Activated CD4-positive, alpha-beta T cell treated with anti-CD3 and anti-CD28 coated beads for 36 hours (primary cell): ENCODE data around the gene SOX10. TPM values are rescaled to one million over a fixed set of nuclear protein-coding genes. Genes with fewer than 3 reads are reported as not detected.
"Not testable (repeated sequence)": the region's sequence is repeated elsewhere in the genome, so short reads cannot be mapped to it uniquely, and the experiment has no call there.

Source experiments
- ATAC-seq: fragments of 200-7000 bp; cut with Tn5 transposase; one replicate; pipeline ENCODE4 v1.10.0; 2021; ENCODE audit warnings: mild to moderate bottlenecking, moderate library complexity
- CTCF ChIA-PET: fragments of 350-600 bp; sonication (Branson Sonifier 250); formaldehyde crosslinking; loops from one replicate; lab custom pipeline; 2021; ENCODE audit warnings: antibody characterized with exemption; lab: Charles Lee
- POLR2A ChIA-PET: fragments of 350-600 bp; sonication (Branson Sonifier 250); formaldehyde crosslinking; loops from one replicate; lab custom pipeline; 2021; ENCODE audit warnings: antibody characterized with exemption, inconsistent platforms; lab: Charles Lee
- DNase-seq: peaks from one replicate; pipeline ENCODE4 v3.0.0-alpha.2; 2020
- H3K27ac Mint-ChIP-seq: one replicate; pipeline ENCODE4 v1.8.0; 2021; ENCODE audit warnings: mixed read lengths
- H3K27me3 Mint-ChIP-seq: one replicate; pipeline ENCODE4 v1.8.0; 2021; ENCODE audit warnings: mixed read lengths
- H3K36me3 Mint-ChIP-seq: one replicate; pipeline ENCODE4 v1.8.0; 2021; ENCODE audit warnings: low read depth, mixed read lengths
- H3K4me1 Mint-ChIP-seq: one replicate; pipeline ENCODE4 v1.8.0; 2021; ENCODE audit warnings: mixed read lengths
- H3K4me3 Mint-ChIP-seq: one replicate; pipeline ENCODE4 v1.8.0; 2021; ENCODE audit warnings: mild to moderate bottlenecking, moderate library complexity, mixed read lengths
- H3K9me3 Mint-ChIP-seq: one replicate; pipeline ENCODE4 v1.8.0; 2021; ENCODE audit warnings: low read depth, mixed read lengths
- intact Hi-C, 2 experiments: fragments of 100-400 bp; cut with DNase I in 1 of 2; cut with micrococcal nuclease in 1 of 2; formaldehyde crosslinking; loops; one replicate each; pipeline versions ENCODE4 v1.14.2 to v1.15.1; 2022 to 2024; cut with DNase I, micrococcal nuclease
- total RNA-seq, 2 experiments: library from RNA; stranded (reverse); gene quantifications; one replicate each; pipeline ENCODE4 v1.2.3, GENCODE V29; 2021

Gene SOX10
- total RNA-seq, 2 experiments from 2014 or later = not detected

GRCh38 chr22:37982938-37983859 lies 1.2 kb downstream of the SOX10 start:
- H3K27ac Mint-ChIP-seq = no peak overlapping the region
- CTCF ChIA-PET = interaction anchor here (1.0 kb wide), 1 partner anchor 18 kb away, joined by 3 read pairs; no protein-coding TSS in a partner anchor
- DNase-seq (no peak), ATAC-seq (no peak)
- H3K4me3 Mint-ChIP-seq = no peak overlapping the region
- POLR2A ChIA-PET = no interaction called here
- H3K36me3 Mint-ChIP-seq = no peaks in the 10 kb centered on the region
- H3K9me3 Mint-ChIP-seq = no peaks in the 10 kb centered on the region
- no peaks in the 10 kb centered on the region for H3K4me1 Mint-ChIP-seq
- no peaks in the 10 kb centered on the region for H3K27me3 Mint-ChIP-seq
- intact Hi-C loops = no loop called here

DNA sequence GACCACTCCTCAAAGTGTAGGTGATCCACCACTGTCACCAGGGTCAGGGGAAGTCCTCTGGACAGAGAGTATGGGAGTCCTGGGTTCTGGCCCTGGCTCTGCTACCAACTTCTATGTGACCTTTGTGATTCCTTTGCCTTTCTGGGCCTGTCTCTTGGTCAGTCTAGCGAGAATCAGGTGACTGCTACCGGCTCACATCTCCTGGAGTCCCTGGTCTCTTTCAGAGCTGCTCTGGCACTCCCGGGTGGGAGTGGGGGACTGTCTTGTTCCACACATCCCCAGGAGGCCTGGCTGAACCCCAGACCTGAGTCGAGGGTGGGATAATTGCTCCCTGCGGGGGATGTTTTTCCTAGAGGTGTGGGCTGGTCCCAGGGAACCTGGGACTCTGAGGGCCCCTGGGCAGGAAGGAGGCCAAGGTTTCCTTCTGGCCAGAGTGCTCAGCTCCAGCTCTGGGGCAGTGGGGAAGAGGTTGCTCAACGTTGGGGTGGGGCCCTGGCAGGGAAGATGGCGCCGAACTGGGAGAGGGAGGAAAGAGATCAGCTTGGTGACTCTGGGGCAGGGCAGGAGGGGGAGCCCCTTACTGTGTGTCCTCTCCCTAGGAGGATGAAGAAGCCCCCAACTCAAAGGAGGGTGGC lies 2.1 kb downstream of the SOX10 start:
- Mint-ChIP-seq H3K36me3 (no peaks in the 10 kb centered on the region), H3K27me3 (no peaks in the 10 kb centered on the region), H3K27ac (no peak overlapping the region), H3K9me3 (no peaks in the 10 kb centered on the region), H3K4me3 (no peak overlapping the region), H3K4me1 (no peaks in the 10 kb centered on the region)
- intact Hi-C loops = no loop called here
- no peak for ATAC-seq
- POLR2A ChIA-PET = no interaction called here
- no peak for DNase-seq
- CTCF ChIA-PET = no interaction called here

- ATAC-seq (no peak), DNase-seq (no peak)
- POLR2A ChIA-PET = no interaction called here
- Mint-ChIP-seq H3K4me3 (no peak overlapping the region), H3K27ac (no peak overlapping the region), H3K4me1 (no peaks in the 10 kb centered on the region), H3K36me3 (no peaks in the 10 kb centered on the region), H3K9me3 (no peaks in the 10 kb centered on the region), H3K27me3 (no peaks in the 10 kb centered on the region)
- intact Hi-C loops = no loop called here
- CTCF ChIA-PET = no interaction called here
These were observed 2.9 kb downstream of the SOX10 start for GRCh38 chr22:37981282-37982011.

DNA sequence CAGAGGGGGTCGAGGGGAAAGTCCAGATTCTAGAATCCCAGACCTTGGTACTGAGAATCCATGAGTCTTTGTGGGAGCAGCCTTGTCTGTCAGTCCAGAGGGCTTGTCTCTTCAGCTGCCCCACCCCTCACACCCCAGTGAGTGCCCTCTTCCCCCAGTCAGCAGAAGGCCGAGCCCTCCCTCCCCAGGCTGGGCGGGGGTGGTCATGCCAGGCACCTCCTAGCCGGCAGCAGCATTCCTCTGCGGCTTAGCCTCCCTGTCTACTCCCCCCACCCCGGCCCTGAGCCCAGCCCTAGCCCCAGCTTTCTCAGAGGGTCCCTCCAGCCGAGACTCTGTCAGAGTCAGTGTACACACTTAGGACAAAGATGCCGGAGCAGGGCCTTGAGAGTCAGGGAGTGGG lies 4.6 kb downstream of the SOX10 start:
- intact Hi-C loops = no loop called here
- Mint-ChIP-seq H3K27ac (no peak overlapping the region), H3K27me3 (no peaks in the 10 kb centered on the region), H3K9me3 (no peaks in the 10 kb centered on the region), H3K36me3 (peaks cover 8% of the 10 kb centered on the region), H3K4me1 (no peaks in the 10 kb centered on the region), H3K4me3 (no peak overlapping the region)
- ChIA-PET CTCF (no interaction called here), POLR2A (no interaction called here)
- DNase-seq (no peak), ATAC-seq (no peak)

DNA sequence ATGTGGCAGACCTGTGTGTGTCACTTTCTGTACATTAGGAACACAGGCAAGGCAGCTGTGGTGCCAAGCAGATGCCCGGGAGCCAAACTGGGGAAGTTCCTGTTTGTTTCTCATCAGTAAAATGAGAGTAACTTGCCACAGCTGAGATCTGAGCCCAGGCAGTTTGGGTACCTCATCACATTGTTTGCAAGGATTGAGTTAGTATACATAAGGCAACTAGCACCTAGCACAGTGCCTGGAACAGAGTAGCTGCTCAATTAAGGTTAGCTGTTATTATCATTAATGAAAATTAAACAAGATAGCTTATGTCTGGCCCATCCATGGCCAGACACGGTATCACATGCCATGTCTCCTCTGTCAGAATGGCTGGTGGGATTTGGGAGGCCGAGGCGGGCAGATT lies 7.8 kb downstream of the SOX10 start:
- Mint-ChIP-seq H3K36me3 (peaks cover 11% of the 10 kb centered on the region), H3K27me3 (no peaks in the 10 kb centered on the region), H3K9me3 (no peaks in the 10 kb centered on the region), H3K27ac (no peak overlapping the region), H3K4me1 (no peaks in the 10 kb centered on the region), H3K4me3 (no peak overlapping the region)
- ChIA-PET POLR2A (interaction anchor here (0.6 kb wide), 1 partner anchor 153 kb away, joined by 3 read pairs; the partner anchor contains the start of gene GALR3), CTCF (interaction anchor here (0.9 kb wide), 1 partner anchor 12 kb away, joined by 4 read pairs; no protein-coding TSS in a partner anchor)
- intact Hi-C loops = no loop called here
- DNase-seq = no peak
- ATAC-seq = no peak

GRCh38 chr22:37976022-37976421 lies 8.3 kb downstream of the SOX10 start:
- DNase-seq, H3K27me3 Mint-ChIP-seq, H3K4me3 Mint-ChIP-seq, intact Hi-C loops, ATAC-seq, H3K9me3 Mint-ChIP-seq, H3K27ac Mint-ChIP-seq, H3K4me1 Mint-ChIP-seq: not testable (repeated sequence)
- H3K36me3 Mint-ChIP-seq = peaks cover 11% of the 10 kb centered on the region
- ChIA-PET CTCF (interaction anchor here (0.9 kb wide), 1 partner anchor 11 kb away, joined by 4 read pairs; no protein-coding TSS in a partner anchor), POLR2A (interaction anchor here (0.6 kb wide), 1 partner anchor 153 kb away, joined by 3 read pairs; the partner anchor contains the start of gene GALR3)

- ChIA-PET POLR2A (no interaction called here), CTCF (no interaction called here)
These were observed 9.2 kb downstream of the SOX10 start for GRCh38 chr22:37975153-37975552.

DNA sequence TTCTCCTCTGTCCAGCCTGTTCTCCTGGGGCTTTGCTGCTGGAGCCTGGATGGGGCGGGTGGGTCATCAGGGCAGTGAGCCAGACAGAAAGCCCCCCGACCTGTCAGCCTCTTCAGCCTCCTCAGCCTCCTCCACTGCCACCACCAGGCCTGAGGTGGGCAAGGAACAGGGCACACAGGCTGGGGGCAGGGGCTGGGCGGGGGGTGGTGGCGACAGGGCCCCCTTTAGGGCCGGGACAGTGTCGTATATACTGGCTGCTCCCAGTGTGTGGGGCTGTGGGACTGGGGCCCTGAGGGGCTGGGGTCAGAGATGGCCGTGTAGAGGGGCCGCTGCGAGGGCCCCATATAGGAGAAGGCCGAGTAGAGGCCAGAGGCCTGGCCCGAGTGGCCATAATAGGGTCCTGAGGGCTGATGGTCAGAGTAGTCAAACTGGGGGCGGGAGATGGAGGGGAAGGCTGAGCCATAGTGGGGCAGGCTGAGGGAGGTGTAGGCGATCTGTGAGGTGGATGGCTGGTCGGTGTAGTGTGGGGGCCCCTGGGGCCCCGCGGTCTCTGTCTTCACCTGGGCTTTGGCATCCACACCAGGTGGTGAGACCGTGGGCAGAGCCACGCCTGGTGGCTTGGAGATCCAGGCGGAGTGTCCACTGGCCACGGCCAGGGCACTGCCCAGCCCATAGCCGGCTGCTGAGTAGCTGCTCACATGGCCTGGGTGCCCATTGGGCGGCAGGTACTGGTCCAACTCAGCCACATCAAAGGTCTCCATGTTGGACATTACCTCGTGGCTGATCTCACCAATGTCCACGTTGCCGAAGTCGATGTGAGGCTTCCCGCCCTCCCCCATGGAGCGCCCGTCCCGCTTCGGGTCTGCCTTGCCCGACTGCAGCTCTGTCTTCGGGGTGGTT lies 10.8 kb downstream of the SOX10 start:
- peaks cover 11% of the 10 kb centered on the region for H3K36me3 Mint-ChIP-seq
- ATAC-seq (no peak), DNase-seq (no peak)
- no peaks in the 10 kb centered on the region for H3K9me3 Mint-ChIP-seq
- ChIA-PET CTCF (no interaction called here), POLR2A (no interaction called here)
- intact Hi-C loops = no loop called here
- no peaks in the 10 kb centered on the region for H3K4me1 Mint-ChIP-seq
- no peaks in the 10 kb centered on the region for H3K27me3 Mint-ChIP-seq
- H3K27ac Mint-ChIP-seq = no peak overlapping the region
- no peak overlapping the region for H3K4me3 Mint-ChIP-seq

More at GRCh38 chr22:37975153-37975552, 9.2 kb downstream of the SOX10 start:
- intact Hi-C loops = no loop called here
- DNase-seq (no peak), ATAC-seq (no peak)
- Mint-ChIP-seq H3K27ac (no peak overlapping the region), H3K4me1 (no peaks in the 10 kb centered on the region), H3K4me3 (no peak overlapping the region), H3K36me3 (peaks cover 11% of the 10 kb centered on the region), H3K9me3 (no peaks in the 10 kb centered on the region), H3K27me3 (no peaks in the 10 kb centered on the region)

- H3K27me3 Mint-ChIP-seq = no peaks in the 10 kb centered on the region
- CTCF ChIA-PET = no interaction called here
These were observed 11.8 kb downstream of the SOX10 start for GRCh38 chr22:37972527-37972926.

DNA sequence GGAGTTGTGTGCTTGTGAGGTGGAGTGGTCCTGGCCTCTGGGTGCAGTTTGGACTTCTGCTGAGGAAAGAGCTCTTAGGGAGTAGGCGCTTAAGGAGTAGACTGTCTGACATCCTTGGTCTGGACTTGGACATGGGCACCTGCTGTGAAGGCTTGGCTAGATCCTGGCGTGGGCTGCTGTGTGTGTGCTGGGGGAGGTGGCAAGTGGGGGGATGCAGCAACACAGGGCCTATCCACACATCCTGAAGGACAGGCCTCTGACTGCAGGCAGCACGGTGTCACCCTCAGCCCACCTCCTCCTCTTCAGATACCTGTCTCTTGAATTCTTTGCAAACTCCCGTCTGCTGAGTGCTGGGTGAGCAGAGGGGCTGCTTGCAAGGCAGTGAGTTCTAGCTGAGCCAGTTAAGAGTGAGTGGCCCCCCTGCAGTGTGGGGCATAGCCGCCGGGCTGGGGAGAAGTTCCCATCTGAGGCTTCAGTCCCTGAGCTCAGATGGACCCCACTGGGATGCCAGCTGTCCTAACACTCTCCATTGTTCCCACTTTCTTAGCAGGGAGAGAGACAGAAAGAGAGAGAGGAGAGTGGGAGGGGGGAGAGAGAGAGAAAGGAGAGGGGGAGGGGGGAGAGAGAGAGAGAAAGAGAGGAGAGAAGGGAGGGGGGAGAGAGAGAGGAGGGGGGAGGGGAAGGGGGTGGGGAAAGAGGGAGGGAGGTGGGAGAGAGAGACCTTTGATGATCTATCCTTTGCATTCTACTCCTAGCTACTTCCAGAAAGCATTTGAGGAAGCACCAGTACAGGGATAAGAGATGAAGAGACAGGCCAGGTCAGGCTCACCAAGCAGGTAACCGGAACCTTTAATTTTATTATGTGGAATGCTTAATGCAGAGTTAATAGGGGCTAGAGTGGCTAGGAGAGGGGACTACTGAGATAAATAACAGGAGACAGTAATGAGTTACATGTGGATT lies 12.6 kb downstream of the SOX10 start:
- ChIA-PET CTCF (interaction anchor here (0.6 kb wide), 1 partner anchor 230 kb away, joined by 6 read pairs; no protein-coding TSS in a partner anchor), POLR2A (interaction anchor here (0.6 kb wide), 1 partner anchor 14 kb away, joined by 3 read pairs; no protein-coding TSS in a partner anchor)
- H3K36me3 Mint-ChIP-seq = peaks cover 25% of the 10 kb centered on the region
- no peak for DNase-seq
- ATAC-seq = no peak
- intact Hi-C loops = no loop called here
- H3K27ac Mint-ChIP-seq = no peak overlapping the region
- H3K9me3 Mint-ChIP-seq = no peaks in the 10 kb centered on the region
- no peaks in the 10 kb centered on the region for H3K4me1 Mint-ChIP-seq
- H3K4me3 Mint-ChIP-seq = no peak overlapping the region
- H3K27me3 Mint-ChIP-seq = no peaks in the 10 kb centered on the region

More at GRCh38 chr22:37972527-37972926, 11.8 kb downstream of the SOX10 start:
- ATAC-seq (no peak), DNase-seq (no peak)
- Mint-ChIP-seq H3K27ac (no peak overlapping the region), H3K4me3 (no peak overlapping the region), H3K4me1 (no peaks in the 10 kb centered on the region), H3K36me3 (peaks cover 18% of the 10 kb centered on the region), H3K9me3 (no peaks in the 10 kb centered on the region)
- POLR2A ChIA-PET = interaction anchor here (0.6 kb wide), 1 partner anchor 15 kb away, joined by 3 read pairs; no protein-coding TSS in a partner anchor
- intact Hi-C loops = no loop called here
